ENCODE data around the gene MUC12.

MUC12 gene

GRCh38 chr7:101066141-101066832 is 96.9 kb downstream of the MUC12 start:
- no peak for DNase-seq

- no peak for DNase-seq
These were observed 97.4 kb downstream of the MUC12 start for GRCh38 chr7:101066833-101067177.

GRCh38 chr7:101068401-101068800 is 99.0 kb downstream of the MUC12 start:
- no peak for DNase-seq
